ENCODE results near the gene SYNE2.
"Not testable (repeated sequence)": the region's sequence is repeated elsewhere in the genome, so short reads cannot be mapped to it uniquely, and the experiment has no call there.

SYNE2 gene

DNA sequence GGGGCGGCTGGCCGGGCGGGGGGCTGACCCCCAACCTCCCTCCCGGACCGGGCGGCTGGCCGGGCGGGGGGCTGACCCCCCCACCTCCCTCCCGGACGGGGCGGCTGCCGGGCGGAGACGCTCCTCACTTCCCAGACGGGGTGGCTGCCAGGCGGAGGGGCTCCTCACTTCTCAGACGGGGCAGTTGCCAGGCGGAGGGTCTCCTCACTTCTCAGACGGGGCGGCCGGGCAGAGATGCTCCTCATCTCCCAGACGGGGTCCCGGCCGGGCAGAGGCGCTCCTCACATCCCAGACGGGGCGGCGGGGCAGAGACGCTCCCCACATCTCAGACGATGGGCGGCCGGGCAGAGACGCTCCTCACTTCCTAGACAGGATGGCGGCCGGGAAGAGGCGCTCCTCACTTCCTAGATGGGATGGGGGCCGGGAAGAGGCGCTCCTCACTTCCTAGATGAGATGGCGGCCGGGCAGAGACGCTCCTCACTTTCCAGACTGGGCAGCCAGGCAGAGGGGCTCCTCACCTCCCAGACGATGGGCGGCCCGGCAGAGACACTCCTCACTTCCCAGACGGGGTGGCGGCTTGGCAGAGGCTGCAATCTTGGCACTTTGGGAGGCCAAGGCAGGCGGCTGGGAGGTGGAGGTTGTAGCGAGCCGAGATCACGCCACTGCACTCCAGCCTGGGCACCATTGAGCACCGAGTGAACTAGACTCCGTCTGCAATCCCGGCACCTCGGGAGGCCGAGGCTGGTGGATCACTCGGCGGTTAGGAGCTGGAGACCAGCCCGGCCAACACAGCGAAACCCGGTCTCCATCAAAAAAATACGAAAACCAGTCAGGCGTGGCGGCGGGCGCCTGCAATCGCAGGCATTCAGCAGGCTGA is 185.3 kb downstream of the SYNE2 start:
- not testable (repeated sequence) for DNase-seq

DNA sequence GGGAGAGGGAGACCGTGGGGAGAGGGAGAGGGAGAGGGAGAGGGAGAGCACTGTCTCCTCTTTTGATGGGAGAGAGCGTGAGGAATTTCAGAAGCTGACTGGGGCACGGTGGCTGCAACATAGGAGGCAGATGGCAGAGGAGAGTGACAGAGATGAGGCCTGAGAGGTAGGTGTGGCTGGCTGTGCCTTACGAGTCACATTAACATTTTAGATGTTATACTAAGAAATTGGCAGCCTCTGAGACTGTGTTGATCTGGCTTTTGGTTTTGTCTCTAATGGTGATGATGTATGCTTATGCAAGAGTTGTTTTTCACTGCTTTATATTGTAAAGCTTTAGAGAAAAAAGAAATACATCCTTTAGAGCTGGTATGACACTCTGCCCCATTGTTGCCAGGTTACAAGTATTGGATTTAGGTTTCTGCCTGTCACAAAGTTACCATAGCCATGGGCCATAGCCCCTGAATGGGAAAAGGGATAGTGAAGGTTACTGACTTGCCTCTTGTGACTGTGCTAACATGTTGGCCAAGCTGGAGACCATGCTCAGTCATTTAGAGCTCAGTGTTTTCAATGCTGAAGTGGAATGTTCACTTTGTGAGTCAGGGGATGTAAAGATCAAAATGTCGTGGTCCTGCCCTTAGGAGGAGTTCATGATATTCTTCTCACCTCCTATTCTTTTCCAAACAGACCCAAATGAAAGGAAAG is 186.2 kb downstream of the SYNE2 start:
- no peak for DNase-seq

DNA sequence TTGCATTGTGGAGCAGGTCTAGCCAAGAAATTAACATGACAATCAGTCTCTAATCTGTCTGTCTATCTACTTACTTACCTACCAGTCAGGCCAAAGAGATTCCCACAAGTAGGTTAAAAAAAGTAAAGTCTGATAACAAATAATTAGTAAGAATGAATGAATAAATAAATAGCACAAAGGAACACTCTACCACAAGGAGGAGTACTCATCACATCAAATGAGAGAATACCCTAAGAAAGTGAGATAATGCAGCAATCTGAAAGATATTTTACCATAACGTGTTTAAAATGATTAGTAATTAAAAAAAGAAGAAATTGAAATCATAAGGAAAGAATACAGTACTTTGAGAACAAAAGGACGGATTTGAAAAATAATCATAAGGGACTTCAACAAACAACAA is 187.2 kb downstream of the SYNE2 start:
- DNase-seq, result no peak

DNA sequence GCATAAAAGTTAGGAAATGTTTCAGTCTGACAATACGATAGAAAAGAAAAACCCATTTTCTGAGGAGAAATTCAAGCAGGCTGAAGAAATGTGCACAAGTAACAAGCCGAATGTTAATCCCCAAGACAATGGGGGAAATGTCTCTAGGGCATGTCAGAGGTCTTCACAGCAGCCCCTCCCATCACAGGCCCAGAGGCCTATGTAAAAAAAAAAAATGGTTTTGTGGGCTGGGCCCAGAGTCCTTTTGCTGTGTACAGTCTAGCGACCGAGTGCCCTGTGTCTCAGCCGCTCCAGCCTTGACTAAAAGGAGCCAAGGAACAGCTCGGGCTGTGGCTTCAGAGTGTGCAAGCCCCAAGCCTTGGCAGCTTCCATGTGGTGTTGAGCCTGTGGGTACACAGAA is 190.5 kb downstream of the SYNE2 start:
- not testable (repeated sequence) for DNase-seq

DNA sequence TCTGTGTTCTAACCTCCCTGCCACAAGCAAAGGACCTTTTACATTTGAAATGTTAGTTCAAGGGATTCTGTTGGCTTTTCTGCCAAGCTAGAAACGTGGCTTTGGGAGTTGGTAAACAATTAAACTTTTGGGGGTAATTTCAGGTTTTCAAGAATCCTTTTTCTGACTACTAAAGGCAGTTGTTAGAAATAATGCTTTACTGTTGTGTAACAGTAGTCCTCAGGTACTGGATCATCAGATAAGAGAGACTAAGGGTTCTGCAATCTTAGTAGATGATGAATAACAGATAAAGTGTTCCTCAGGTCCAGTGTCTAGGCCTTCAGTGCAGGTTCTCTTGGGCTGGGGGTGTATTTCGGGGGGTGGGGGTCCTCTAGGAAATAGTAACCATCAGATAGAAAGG is 192.3 kb downstream of the SYNE2 start:
- DNase-seq, result no peak

DNA sequence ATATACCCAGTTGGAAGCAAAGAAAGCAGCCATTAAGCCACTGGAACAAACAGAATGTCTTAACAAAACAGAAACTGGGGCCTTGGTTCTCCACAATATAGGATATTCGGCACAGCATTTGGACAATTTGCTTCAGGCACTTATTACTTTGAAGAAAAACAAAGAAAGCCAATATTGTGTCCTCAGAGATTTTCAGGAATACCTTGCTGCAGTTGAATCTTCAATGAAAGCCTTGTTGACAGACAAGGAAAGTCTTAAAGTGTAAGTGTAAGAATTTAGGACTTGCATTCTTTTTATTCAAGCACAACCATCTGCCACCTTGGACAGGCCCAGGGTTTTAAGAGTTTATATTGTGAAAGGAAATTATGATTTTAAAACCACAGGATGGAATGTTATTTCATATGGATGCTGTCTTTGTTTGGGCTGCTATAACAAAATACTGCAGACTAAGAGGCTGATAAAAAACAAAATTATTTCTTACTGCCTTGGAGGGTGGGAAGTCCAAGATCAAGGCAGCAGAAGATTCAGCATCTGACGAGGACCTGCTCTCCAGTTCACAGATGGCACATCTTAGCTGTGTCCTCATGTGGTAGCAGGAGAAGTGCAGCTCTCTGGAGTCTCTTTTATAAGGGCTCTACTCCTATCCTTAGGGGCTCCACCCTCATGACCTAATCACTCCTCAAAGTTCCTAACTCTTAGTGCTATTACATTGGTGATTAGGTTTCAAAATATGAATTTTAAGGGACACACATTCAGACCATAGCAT is 197.0 kb downstream of the SYNE2 start:
- DNase-seq, result no peak

DNA sequence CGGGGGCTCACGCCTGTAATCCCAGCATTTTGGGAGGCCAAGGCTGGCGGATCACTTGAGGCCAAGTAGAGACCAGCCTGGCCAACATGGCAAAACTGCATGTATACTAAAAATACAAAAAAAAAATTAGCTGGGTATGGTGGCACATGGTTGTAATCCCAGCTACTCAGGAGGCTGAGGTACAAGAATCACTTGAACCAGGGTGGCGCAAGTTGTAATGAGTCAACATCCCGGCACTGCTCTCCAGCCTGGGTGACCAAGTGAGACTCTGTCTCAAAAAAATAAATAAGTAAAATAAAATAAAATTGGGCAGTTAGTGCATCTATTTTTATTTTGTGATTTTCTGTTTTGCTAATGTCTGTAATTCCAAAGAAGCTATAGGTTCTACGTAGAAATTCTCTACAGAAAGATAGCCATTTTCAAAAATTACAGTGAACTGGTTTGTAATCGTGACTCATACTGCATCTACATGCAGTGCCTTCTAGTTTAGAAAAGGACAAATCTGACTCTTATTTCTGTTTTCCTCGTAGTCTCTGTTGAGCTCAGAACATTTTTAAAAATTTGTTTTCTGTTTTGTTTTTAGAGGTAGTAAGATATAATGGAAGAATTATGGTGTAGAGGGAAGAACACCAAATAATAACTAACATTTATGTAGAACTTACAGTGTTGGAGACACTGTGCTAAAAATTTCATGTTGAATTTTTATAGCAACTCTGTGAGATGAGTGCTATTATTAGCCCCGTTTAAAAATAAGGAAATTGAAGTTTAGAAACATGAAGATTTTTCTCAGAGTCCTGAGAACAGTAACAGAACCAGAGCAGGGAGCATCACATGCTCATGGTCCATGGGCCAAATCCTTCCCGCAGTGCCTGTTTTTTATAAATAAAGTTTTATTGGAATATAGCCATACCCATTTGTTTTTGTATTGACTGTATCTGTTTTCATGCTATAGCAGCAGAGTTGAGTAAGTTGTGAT is 201.2 kb downstream of the SYNE2 start:
- DNase-seq, result no peak

DNA sequence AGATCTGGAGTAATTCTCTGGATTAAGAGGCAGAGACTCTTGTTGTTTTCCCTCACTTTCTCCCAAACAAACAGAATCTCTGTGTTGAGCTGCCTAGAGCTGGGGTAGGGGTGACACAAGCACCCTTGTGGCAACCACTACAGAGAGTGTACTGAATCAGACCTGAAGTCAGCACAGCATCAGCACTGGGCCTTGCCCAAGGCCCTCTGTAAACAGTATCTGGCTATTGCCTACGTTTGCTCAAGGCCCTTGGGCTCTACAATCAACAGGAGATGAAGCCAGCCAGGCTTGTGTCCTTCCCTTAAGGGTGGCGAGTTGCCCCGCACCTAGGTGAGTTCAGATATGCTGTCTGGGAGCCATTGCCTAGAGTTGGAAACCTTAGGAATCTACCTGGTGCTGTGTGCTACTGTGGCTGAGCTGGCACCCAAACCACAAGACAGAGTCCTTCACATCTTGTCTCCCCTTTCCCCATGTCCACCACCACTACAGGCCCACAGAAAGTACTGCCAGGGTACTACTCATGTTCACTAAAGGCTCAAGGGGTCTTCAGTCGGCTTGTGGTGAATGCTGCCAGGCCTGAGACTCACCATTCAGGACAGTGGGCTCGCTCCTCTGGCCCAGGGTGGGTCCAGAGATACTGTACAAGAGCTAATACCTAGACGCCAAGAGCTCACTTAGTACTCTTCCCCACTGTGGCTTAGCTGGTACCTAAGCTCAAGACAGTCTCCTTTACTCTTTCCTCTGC is 206.8 kb downstream of the SYNE2 start:
- DNase-seq, result no peak

DNA sequence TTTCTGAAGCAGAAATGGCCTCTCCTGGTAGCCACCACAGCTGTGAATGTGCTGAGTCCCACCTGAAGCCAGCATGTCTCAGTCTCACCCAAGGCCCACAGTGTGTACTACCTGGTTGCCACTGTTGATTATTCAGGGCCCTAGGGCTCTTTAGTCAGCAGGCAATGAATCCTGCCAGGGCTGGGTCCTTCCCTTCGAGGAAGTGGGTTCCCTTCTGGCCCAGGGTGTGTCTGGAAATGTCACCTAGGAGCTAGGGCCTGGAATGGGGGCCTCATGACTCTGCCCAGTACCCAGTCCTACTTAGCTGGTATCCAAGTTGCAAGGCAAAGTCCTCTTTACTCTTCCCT is 207.4 kb downstream of the SYNE2 start:
- DNase-seq, result no peak

DNA sequence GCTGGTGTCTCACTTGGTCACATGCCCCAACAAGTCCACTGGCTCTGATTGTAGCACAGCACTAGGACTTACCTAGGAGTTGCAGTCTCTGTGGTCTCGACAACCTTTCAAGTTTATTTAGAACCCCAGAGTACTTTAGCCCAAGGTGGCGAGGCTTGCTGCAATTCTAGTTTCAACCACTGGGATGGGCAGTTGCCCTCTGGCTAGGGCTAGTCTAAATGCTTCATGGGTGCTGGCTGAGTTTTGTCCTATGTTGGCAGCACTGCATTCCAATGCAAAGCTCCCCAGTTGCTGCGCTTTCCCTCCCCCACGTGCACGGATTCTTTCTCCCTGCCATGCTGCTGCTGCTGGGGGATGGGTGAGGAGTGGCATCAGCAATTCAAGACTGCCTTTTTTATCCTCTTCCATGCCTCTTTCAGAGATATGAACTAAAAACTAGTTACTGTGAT is 207.9 kb downstream of the SYNE2 start:
- no peak for DNase-seq

DNA sequence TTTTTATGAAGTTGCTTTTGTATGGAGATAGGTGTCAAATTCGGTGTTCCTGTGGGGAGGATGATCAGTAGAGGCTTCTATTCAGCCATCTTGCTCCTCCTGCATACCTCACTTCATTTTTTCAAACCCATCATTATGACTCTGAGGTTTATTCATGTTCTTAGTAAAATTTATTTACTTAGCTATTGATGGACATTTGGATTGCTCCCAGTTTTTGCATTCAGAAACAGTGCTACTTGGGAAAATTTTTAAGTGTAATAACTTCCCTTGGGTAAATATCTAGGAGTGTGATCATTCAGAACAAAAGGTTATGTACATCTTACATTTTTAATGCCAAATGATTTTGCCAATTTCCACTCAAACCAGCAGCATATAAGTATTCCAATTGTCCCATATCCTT is 208.3 kb downstream of the SYNE2 start:
- DNase-seq, result no peak

DNA sequence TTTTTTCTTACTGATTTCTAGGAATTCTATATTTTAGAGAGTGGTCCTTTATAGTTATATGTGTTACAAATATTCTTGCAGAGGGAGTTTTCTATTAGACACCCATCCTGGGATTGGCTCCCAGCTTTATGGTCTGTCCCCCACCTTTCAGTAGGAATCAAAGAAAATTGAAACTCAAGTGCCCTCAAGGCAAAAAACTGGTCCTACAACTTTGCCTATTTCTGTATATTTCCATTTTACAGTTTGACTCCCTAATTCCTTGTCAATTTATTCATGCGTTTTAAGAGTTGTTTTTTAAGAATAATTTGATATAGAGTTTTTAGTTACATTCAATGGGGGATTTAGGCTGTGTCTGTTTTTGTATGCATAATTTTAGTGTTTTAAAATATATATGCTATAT is 208.9 kb downstream of the SYNE2 start:
- DNase-seq, result no peak

DNA sequence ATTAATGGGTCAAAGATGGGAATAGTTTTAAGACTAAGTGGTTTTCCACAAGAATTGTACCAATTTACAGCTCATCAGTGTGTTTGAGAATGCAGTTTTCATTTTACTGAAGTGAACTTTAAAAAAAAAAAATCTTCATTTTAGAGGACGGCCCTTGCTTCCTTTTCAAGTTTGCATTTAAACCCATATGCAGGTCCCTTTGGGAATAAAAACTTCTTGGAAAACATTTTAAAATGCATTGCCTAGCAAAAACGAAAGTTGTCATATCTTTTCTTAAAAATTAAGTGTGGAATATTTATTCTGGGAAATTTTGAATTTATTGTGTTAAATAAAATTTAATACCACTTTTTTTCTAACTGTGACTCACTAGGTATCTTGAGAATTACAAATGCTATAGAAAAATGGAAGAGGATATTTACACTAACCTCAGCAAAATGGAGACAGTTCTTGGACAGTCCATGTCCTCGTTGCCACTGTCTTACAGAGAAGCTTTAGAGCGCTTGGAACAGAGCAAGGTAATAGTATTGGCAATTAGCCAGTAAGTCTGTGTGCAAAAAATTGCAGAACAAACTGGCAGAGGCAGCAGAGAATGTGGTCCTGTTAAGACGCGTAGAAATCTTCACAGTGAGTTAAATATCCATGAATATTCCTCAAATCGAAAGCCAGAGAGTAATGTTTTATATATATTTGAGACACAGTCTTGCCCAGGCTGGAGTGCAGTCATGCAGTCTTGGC is 209.7 kb downstream of the SYNE2 start:
- DNase-seq, result no peak

DNA sequence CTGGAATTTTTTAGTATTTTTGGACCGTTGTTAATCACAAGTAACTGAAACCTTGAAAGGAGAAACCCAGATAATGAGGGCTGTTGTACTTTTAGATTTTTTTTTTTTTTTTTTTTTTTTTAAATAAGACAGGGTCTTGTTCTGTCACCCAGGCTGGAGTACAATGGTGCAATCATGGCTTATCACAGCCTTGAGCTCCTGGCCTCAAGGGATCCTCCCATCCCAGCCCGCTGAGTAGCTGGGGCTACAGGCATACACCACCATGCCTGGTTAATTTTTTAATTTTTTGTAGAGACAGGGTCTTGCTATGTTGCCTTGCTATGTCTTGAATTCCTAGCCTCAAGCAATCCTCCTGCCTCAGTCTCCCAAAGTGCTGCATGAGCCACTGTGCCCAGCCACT is 211.6 kb downstream of the SYNE2 start:
- no peak for DNase-seq

DNA sequence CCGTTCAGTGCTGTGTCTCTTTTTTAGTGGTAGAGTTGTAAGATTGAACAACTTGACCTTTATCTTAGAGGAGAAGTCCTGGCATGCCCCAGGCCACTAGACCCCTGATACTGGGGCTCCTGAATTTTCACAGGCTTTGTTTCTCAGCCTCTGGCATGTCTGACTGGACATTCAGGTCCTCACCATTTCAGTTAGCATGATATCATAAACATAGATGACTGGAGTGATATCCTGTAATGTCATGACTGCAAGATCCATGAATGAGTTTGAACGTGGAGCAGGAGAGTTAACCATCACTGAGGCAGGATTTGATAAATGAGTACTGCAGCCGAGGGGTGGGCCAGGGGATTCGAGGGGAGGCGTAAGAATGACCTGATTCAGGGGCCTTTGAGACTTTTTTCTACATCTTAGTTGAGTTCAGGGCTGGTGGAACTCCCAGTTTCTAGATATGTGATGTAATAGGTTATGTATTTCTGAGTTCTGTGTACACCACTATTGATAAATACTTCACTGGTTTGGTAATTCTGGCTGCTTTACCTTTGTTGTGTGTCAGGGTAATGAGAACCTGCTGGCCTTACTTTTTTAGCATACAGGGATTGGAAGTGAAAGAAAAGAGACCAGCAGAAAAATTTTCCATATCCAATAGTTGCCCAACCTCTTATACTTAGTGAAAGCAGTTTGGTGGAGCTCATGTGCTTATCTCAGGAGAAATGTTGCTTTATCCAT is 217.0 kb downstream of the SYNE2 start:
- DNase-seq, result no peak

DNA sequence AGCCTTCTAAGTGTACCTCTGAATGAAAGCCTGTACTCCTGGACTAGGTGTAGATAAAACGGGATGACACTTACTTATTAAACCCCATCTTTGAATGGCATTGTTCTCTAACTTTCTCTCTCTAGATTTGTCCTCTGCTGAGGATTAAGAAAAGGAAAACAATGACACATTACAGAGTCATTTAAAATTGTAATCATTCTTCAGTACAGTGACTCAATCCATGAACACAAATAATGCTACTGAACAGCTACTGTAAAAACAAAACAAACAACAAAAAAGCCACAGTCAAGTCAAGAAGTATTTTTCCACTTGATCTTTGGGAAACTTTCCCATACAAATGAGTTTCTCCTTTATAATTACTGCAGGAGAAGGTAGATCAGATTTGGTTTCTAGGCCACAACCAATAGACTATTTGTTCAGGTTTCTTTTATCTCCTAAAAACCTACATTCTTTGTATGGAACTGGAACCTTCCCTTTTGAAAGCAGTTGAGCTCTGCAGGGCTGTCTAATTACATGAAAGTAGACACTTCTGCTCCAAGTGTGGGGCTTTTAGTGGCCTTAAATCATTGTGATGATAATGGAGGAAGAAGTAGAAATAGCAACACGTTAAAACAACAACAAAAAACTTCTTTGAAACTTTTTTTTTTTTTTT is 222.3 kb downstream of the SYNE2 start:
- DNase-seq, result no peak

DNA sequence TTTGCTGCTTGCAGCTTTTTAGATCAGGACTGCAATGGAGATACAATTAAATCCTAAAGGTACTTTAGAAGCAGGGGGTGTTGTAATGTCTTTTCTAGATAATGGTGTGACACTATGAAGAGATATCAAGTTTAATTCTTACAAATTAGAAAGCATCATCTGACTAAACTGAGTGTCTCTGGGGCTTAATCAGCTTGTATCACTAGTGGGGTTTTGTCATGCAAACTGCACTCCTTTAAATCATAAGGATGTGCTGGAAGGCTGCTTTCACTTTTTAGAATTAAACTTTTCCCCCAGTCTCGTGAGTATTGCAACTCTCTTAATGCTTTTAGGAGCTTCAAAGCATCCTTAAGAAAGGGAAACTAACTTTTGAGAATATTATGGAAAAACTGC is 222.8 kb downstream of the SYNE2 start:
- DNase-seq, result no peak

DNA sequence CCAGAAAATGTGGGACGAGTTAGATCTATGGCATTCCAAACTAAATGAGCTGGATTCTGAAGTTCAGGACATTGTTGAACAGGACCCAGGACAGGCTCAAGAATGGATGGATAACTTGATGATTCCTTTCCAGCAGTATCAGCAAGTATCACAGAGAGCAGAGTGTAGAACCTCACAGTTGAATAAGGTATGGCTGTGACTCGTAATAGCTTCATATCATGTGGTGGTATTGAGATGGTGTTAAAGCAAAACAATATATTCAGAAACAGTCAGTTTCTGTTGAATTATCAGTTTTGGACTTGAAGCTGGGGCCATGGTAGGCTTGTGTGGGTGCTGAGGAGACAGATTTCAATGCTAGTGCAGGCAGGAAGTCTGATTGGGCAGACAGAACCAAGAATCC is 227.6 kb downstream of the SYNE2 start:
- DNase-seq, result no peak

DNA sequence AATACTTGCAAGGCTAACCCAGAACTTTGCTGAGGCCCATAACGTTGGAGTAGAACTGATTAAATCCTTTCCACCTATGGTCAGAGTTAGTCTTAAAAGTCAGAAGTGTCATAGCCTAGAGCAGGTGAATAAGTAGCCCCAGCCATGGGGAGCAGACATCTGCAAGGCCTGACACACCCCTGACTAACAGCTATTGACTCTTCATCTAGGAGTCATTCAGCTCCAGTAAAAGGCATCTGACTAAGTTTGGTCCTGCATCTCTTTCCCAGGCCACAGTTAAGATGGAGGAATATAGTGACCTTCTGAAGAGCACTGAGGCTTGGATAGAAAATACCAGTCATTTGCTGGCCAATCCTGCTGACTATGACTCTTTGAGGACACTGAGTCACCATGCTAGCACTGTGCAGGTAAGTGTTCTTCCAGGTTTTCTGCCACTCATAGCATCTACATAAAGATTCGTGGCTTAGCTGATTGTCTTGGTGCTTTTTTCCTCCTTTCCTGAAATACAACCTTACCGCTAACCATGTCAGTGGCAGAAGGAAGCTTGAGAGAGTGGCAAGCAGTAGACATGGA is 228.5 kb downstream of the SYNE2 start:
- no peak for DNase-seq

Data from NCI-H748 treated with DMSO at 0.1 percent for 48 hours (cell line).